ENCODE data around the gene BTNL2.

BTNL2 gene

GRCh38 chr6:32413427-32414047, 6.6 kb upstream of the BTNL2 start:
- H3K9me3 ChIP-seq (ENCODE audit: control insufficient read depth, insufficient read depth, low read length), result no peaks in the 10 kb centered on the region
- H3K27me3 ChIP-seq (ENCODE audit: control insufficient read depth, insufficient read depth, low read length), result peaks cover 8% of the 10 kb centered on the region
- H3K27ac ChIP-seq (ENCODE audit: low read depth, low read length), result no peak overlapping the region
- no peak overlapping the region for H3K9ac ChIP-seq (ENCODE audit: low read depth, low read length)
- H3K36me3 ChIP-seq (ENCODE audit: control insufficient read depth, insufficient read depth, low read length), result no peaks in the 10 kb centered on the region
- 0 out of 2 replicates have a peak, but pooled peaks cover 3% of the 10 kb centered on the region for H3K4me1 ChIP-seq (ENCODE audit: control insufficient read depth, insufficient read depth, low read length)
- H3K4me3 ChIP-seq (ENCODE audit: low read depth, low read length), result no peak overlapping the region

DNA sequence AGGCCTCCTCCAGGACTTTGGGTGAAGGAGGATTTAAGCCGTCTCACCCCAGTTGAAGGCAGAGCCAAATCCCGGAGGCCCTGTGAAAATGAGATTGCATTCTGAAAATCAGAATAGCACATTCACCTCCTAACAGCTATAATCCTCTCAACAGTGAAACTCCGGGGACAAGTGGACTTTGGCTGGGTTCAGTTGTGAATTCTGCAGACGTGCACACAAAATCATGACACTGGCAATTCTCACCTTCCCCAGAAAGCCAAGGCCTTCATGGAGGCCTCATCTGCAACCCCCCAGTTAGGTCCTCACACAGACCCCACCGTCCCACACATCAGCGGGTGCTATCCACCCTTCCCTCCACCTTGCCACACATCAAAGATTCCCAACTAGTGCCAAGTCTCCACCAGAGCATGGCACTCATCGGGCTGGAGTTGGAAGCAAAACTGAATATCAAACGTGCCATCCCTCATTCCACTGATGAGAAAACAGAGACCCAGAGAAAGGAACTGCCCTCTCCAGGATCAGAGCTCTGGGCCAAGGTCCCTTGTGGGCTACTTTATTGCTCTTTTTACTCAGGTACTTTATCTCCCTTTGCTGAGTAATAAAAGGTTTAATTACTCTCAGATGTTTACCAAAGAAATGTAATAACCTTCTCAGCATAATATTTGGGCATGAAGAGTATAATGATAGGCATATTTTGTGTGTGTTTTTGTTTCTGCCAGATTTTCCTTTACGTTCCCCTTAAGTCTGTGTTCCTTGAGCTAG, 4.8 kb upstream of the BTNL2 start:
- Histone ChIP-seq H3K9ac (ENCODE audit: low read depth, low read length) (no peak overlapping the region), H3K9me3 (ENCODE audit: control insufficient read depth, insufficient read depth, low read length) (no peaks in the 10 kb centered on the region), H3K4me1 (ENCODE audit: control insufficient read depth, insufficient read depth, low read length) (0 out of 2 replicates have a peak, but pooled peaks cover 10% of the 10 kb centered on the region), H3K27ac (ENCODE audit: low read depth, low read length) (no peak overlapping the region), H3K27me3 (ENCODE audit: control insufficient read depth, insufficient read depth, low read length) (peaks cover 8% of the 10 kb centered on the region), H3K36me3 (ENCODE audit: control insufficient read depth, insufficient read depth, low read length) (no peaks in the 10 kb centered on the region), H3K4me3 (ENCODE audit: low read depth, low read length) (no peak overlapping the region)

GRCh38 chr6:32410906-32411305, 3.9 kb upstream of the BTNL2 start:
- Histone ChIP-seq H3K27ac (ENCODE audit: low read depth, low read length) (no peak overlapping the region), H3K27me3 (ENCODE audit: control insufficient read depth, insufficient read depth, low read length) (peaks cover 8% of the 10 kb centered on the region), H3K4me1 (ENCODE audit: control insufficient read depth, insufficient read depth, low read length) (0 out of 2 replicates have a peak, but pooled peaks cover 10% of the 10 kb centered on the region), H3K9ac (ENCODE audit: low read depth, low read length) (no peak overlapping the region), H3K36me3 (ENCODE audit: control insufficient read depth, insufficient read depth, low read length) (no peaks in the 10 kb centered on the region), H3K4me3 (ENCODE audit: low read depth, low read length) (no peak overlapping the region), H3K9me3 (ENCODE audit: control insufficient read depth, insufficient read depth, low read length) (no peaks in the 10 kb centered on the region)

DNA sequence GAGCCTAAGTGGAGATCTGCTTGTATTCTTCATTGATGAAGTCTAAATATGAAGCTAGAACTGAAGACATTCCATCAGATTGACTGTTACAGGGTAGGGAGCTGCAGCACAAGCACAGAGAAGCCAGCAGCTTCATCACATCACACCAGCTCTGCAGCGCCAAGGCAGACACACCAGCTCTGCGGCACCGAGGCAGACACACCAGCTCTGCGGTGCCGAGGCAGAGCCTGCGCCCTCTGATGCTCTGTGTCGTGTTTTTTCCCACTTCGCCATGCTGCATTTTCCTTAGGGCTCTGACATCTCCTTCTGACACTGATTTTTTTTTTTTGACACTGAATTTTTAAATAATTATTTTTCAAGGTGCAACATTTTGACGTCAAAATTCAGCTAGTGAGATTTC, 784 bp downstream of the BTNL2 start:
- Histone ChIP-seq H3K4me3 (ENCODE audit: low read depth, low read length) (no peak overlapping the region), H3K27ac (ENCODE audit: low read depth, low read length) (no peak overlapping the region), H3K4me1 (ENCODE audit: control insufficient read depth, insufficient read depth, low read length) (0 out of 2 replicates have a peak, but pooled peaks cover 9% of the 10 kb centered on the region), H3K27me3 (ENCODE audit: control insufficient read depth, insufficient read depth, low read length) (no peaks in the 10 kb centered on the region), H3K9ac (ENCODE audit: low read depth, low read length) (no peak overlapping the region), H3K9me3 (ENCODE audit: control insufficient read depth, insufficient read depth, low read length) (no peaks in the 10 kb centered on the region), H3K36me3 (ENCODE audit: control insufficient read depth, insufficient read depth, low read length) (no peaks in the 10 kb centered on the region)

DNA sequence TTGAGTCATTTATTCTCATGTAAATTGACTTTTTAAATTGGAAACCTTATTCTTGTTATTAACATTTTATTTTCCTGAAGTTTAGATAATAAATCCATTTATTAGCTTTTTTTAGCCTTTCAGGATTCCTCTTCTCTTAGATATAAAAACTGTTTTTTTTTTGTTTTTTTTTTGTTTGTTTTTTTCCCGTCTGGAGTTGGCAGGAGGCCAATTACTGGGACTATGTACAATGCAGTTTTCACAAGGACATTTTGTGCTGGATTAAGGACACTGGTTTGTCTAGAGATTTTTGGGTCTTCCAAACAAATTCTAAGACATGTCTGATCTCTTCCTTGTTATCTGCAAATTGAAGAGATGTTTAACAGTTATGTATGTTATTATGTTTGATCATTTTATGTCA, 1.3 kb downstream of the BTNL2 start:
- H3K36me3 ChIP-seq (ENCODE audit: control insufficient read depth, insufficient read depth, low read length), result no peaks in the 10 kb centered on the region
- H3K27me3 ChIP-seq (ENCODE audit: control insufficient read depth, insufficient read depth, low read length), result no peaks in the 10 kb centered on the region
- no peak overlapping the region for H3K4me3 ChIP-seq (ENCODE audit: low read depth, low read length)
- H3K9me3 ChIP-seq (ENCODE audit: control insufficient read depth, insufficient read depth, low read length), result no peaks in the 10 kb centered on the region
- 0 out of 2 replicates have a peak, but pooled peaks cover 9% of the 10 kb centered on the region for H3K4me1 ChIP-seq (ENCODE audit: control insufficient read depth, insufficient read depth, low read length)
- no peak overlapping the region for H3K9ac ChIP-seq (ENCODE audit: low read depth, low read length)
- H3K27ac ChIP-seq (ENCODE audit: low read depth, low read length), result no peak overlapping the region

GRCh38 chr6:32402812-32403211, 4.2 kb downstream of the BTNL2 start:
- no peaks in the 10 kb centered on the region for H3K27me3 ChIP-seq (ENCODE audit: control insufficient read depth, insufficient read depth, low read length)
- H3K36me3 ChIP-seq (ENCODE audit: control insufficient read depth, insufficient read depth, low read length), result no peaks in the 10 kb centered on the region
- 0 out of 2 replicates have a peak, but pooled peaks cover 9% of the 10 kb centered on the region for H3K4me1 ChIP-seq (ENCODE audit: control insufficient read depth, insufficient read depth, low read length)
- H3K27ac ChIP-seq (ENCODE audit: low read depth, low read length), result no peak overlapping the region
- no peak overlapping the region for H3K9ac ChIP-seq (ENCODE audit: low read depth, low read length)
- no peak overlapping the region for H3K4me3 ChIP-seq (ENCODE audit: low read depth, low read length)
- no peaks in the 10 kb centered on the region for H3K9me3 ChIP-seq (ENCODE audit: control insufficient read depth, insufficient read depth, low read length)

GRCh38 chr6:32401284-32401963, 5.6 kb downstream of the BTNL2 start:
- no peak overlapping the region for H3K4me3 ChIP-seq (ENCODE audit: low read depth, low read length)
- H3K27ac ChIP-seq (ENCODE audit: low read depth, low read length), result no peak overlapping the region
- H3K9me3 ChIP-seq (ENCODE audit: control insufficient read depth, insufficient read depth, low read length), result no peaks in the 10 kb centered on the region
- H3K9ac ChIP-seq (ENCODE audit: low read depth, low read length), result no peak overlapping the region
- H3K27me3 ChIP-seq (ENCODE audit: control insufficient read depth, insufficient read depth, low read length), result no peaks in the 10 kb centered on the region
- no peaks in the 10 kb centered on the region for H3K4me1 ChIP-seq (ENCODE audit: control insufficient read depth, insufficient read depth, low read length)
- H3K36me3 ChIP-seq (ENCODE audit: control insufficient read depth, insufficient read depth, low read length), result no peaks in the 10 kb centered on the region

- Histone ChIP-seq H3K9ac (ENCODE audit: low read depth, low read length) (no peak overlapping the region), H3K27me3 (ENCODE audit: control insufficient read depth, insufficient read depth, low read length) (no peaks in the 10 kb centered on the region), H3K36me3 (ENCODE audit: control insufficient read depth, insufficient read depth, low read length) (no peaks in the 10 kb centered on the region), H3K4me3 (ENCODE audit: low read depth, low read length) (no peak overlapping the region), H3K27ac (ENCODE audit: low read depth, low read length) (no peak overlapping the region), H3K9me3 (ENCODE audit: control insufficient read depth, insufficient read depth, low read length) (no peaks in the 10 kb centered on the region), H3K4me1 (ENCODE audit: control insufficient read depth, insufficient read depth, low read length) (no peaks in the 10 kb centered on the region)
Observed at GRCh38 chr6:32397252-32397920, 9.6 kb downstream of the BTNL2 start.

GRCh38 chr6:32396028-32396427, 11.0 kb downstream of the BTNL2 start:
- Histone ChIP-seq H3K9me3 (ENCODE audit: control insufficient read depth, insufficient read depth, low read length) (no peaks in the 10 kb centered on the region), H3K4me3 (ENCODE audit: low read depth, low read length) (no peak overlapping the region), H3K4me1 (ENCODE audit: control insufficient read depth, insufficient read depth, low read length) (no peaks in the 10 kb centered on the region), H3K27ac (ENCODE audit: low read depth, low read length) (no peak overlapping the region), H3K36me3 (ENCODE audit: control insufficient read depth, insufficient read depth, low read length) (no peaks in the 10 kb centered on the region), H3K9ac (ENCODE audit: low read depth, low read length) (no peak overlapping the region), H3K27me3 (ENCODE audit: control insufficient read depth, insufficient read depth, low read length) (no peaks in the 10 kb centered on the region)

GRCh38 chr6:32393665-32394420, 13.1 kb downstream of the BTNL2 start:
- no peaks in the 10 kb centered on the region for H3K4me1 ChIP-seq (ENCODE audit: control insufficient read depth, insufficient read depth, low read length)
- H3K4me3 ChIP-seq (ENCODE audit: low read depth, low read length), result no peak overlapping the region
- no peaks in the 10 kb centered on the region for H3K9me3 ChIP-seq (ENCODE audit: control insufficient read depth, insufficient read depth, low read length)
- H3K36me3 ChIP-seq (ENCODE audit: control insufficient read depth, insufficient read depth, low read length), result no peaks in the 10 kb centered on the region
- no peaks in the 10 kb centered on the region for H3K27me3 ChIP-seq (ENCODE audit: control insufficient read depth, insufficient read depth, low read length)
- H3K27ac ChIP-seq (ENCODE audit: low read depth, low read length), result no peak overlapping the region
- H3K9ac ChIP-seq (ENCODE audit: low read depth, low read length), result no peak overlapping the region

All from HUES48 (cell line).